HUDEP-2 (cell line): Measurements from ENCODE around the gene ADSS1.
A peak's percentile ranks its signal among the peaks of the same experiment; 100 is the strongest.

Experiments used
- DNase-seq, 76 experiments: peaks; one replicate each; lab custom pipeline; 2025; ENCODE audit not compliant: unreplicated experiment in 76 of 76; lab: John Stamatoyannopoulos, UW

ADSS1 gene

GRCh38 chr14:104712881-104713734 is 10.9 kb upstream of the ADSS1 start:
- DNase-seq, result no peak

- DNase-seq, result no peak
Observed at GRCh38 chr14:104714066-104714465, 10.0 kb upstream of the ADSS1 start.

GRCh38 chr14:104714681-104715080 is 9.3 kb upstream of the ADSS1 start:
- no peak for DNase-seq

- peak in 1 of 76 experiments; percentile 32 for DNase-seq
Observed at GRCh38 chr14:104715416-104715815, 8.6 kb upstream of the ADSS1 start.

- no peak for DNase-seq
Observed at GRCh38 chr14:104715871-104716270, 8.2 kb upstream of the ADSS1 start.

- no peak for DNase-seq
Observed at GRCh38 chr14:104717137-104717536, 6.9 kb upstream of the ADSS1 start.

GRCh38 chr14:104717646-104718045 is 6.4 kb upstream of the ADSS1 start:
- no peak for DNase-seq

- peak in 1 of 76 experiments; percentile 15 for DNase-seq
Observed at GRCh38 chr14:104718147-104718546, 5.9 kb upstream of the ADSS1 start.

- no peak for DNase-seq
Observed at GRCh38 chr14:104718871-104719270, 5.2 kb upstream of the ADSS1 start.

GRCh38 chr14:104719343-104719742 is 4.7 kb upstream of the ADSS1 start:
- DNase-seq, result no peak

GRCh38 chr14:104721505-104722431 is 2.3 kb upstream of the ADSS1 start:
- no peak for DNase-seq

- no peak for DNase-seq
Observed at GRCh38 chr14:104722938-104723650, 935 bp upstream of the ADSS1 start.

GRCh38 chr14:104724407-104724980 is 465 bp downstream of the ADSS1 start:
- DNase-seq, result peak in 2 of 76 experiments; percentile 19

- DNase-seq, result peak in 18 of 76 experiments; percentile 11 to 32 (median 21)
Observed at GRCh38 chr14:104724981-104725771, 1.1 kb downstream of the ADSS1 start.

- DNase-seq, result no peak
Observed at GRCh38 chr14:104725772-104726548, 1.9 kb downstream of the ADSS1 start.

- DNase-seq, result no peak
Observed at GRCh38 chr14:104726600-104727451, 2.8 kb downstream of the ADSS1 start.

- DNase-seq, result no peak
Observed at GRCh38 chr14:104728631-104729030, 4.6 kb downstream of the ADSS1 start.
